ENCODE data around the gene SEC63.
A peak's percentile ranks its signal among the peaks of the same experiment; 100 is the strongest.

The SEC63 gene

DNA sequence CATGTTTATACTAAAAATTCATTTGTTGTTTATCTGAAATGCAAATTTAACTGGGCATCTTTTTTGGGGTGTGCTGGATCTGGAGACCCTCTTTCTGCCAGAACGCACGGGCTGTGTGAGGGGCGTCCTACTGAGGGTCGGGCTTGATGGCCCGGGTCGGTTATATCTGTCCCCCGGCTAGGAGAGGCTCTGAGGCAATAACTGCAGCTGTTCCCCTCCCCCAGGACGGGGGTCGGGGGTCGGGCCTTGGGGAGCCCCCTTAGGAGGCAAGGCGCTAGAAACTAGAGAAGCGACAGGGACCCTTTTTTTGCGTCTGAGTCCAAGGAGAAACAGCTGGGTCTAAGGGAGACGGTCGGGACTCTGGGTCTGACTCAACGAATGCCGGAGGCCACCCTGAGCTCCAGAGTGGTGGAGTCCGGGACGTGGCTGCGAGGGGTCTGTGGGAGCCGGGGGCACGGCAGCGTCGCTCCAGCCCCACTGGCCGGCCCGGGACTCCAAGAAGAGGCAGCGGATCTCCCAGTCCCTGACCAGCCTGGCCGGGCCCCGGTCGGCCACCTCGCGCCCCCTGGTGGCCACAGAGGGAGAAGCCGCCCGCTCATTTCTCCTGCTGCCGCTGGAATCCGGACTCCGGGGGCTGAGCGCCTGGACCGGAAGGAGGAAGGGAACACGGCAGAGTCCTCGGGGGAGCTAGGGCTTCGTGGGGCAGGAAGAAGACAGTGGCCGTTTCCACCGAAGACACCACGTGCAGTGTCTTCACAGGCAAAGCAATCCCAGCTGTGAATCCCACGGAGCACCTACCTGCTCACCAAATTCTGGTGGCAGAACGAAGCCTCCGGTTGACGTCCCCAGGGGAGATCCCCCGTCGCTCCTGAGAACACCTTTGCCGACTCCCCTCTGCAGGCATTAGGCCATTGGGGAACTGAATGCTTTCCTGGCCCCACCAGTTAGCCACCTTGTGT, 109.9 kb downstream of the SEC63 start:
- ChIA-PET POLR2A (ENCODE audit: low non-redundant PET) (no interaction called here), CTCF (interaction anchor here (0.6 to 2.0 kb wide), 36 partner anchors 13 to 1070 kb away, joined by 3 to 11 read pairs (median 4); partner anchors contain the start of gene SCML4)
- no peak overlapping the region for H3K27ac ChIP-seq
- DNase-seq (ENCODE audit: low spot score): peak; percentile 80
- TF ChIP-seq, protein P1, sequence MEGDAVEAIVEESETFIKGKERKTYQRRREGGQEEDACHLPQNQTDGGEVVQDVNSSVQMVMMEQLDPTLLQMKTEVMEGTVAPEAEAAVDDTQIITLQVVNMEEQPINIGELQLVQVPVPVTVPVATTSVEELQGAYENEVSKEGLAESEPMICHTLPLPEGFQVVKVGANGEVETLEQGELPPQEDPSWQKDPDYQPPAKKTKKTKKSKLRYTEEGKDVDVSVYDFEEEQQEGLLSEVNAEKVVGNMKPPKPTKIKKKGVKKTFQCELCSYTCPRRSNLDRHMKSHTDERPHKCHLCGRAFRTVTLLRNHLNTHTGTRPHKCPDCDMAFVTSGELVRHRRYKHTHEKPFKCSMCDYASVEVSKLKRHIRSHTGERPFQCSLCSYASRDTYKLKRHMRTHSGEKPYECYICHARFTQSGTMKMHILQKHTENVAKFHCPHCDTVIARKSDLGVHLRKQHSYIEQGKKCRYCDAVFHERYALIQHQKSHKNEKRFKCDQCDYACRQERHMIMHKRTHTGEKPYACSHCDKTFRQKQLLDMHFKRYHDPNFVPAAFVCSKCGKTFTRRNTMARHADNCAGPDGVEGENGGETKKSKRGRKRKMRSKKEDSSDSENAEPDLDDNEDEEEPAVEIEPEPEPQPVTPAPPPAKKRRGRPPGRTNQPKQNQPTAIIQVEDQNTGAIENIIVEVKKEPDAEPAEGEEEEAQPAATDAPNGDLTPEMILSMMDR (conservative IDR thresholded peaks at IDR 0.05; ENCODE audit: low read depth): peak; percentile 94

DNA sequence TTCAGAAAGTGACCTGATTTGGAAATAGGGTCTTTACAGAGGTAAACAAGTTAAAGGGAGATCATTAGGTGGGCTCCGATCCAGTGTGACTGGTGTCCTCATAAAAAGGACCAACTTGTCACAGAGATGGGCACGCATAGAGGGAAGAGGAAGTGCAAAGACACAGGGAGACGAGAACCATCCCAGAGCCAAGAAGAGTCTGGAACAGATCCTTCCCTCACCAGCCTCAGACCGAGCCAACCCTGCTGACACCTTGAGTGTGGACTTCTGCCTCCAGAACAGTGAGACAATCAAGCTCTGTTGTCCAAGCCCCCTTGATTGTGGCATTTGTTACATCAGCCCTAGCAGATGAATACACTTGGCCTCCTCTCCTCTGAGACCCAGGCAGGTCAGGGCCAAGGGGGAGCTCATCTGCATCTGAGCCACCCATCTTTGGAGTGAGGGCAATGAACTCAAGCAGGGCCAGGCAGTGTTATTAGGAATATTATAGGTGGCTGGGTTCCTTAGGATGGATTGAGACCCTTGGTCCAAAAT, 111.7 kb downstream of the SEC63 start:
- ChIA-PET CTCF (interaction anchor here (0.5 to 1.9 kb wide), 3 partner anchors 19 to 32 kb away, joined by 3 to 6 read pairs (median 3); no protein-coding TSS in a partner anchor), POLR2A (ENCODE audit: low non-redundant PET) (no interaction called here)
- TF ChIP-seq, protein P1 (conservative IDR thresholded peaks at IDR 0.05; ENCODE audit: low read depth): no peak
- no peak overlapping the region for H3K27ac ChIP-seq
- DNase-seq (ENCODE audit: low spot score): no peak

DNA sequence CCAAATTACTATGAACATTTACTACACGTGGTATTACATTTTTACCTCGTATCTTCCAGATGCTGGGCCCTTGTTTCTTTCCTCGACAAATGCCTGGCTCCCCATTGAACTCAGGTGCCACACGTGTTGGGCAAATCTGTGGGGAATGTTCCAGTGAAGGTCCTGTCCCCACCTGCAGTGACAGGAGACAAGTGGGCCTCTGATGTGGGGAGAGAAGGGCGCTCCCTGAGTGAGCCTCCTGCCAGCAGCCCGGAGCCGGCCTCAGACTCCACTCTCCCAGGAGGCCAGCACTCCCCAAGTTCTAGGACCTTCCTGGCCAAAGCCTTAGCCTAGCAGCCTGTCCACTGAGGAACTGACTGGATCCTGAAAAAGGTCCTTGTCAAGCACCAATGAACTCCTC, 112.2 kb downstream of the SEC63 start:
- TF ChIP-seq, protein P1 (conservative IDR thresholded peaks at IDR 0.05; ENCODE audit: low read depth): no peak
- H3K27ac ChIP-seq: no peak overlapping the region
- ChIA-PET POLR2A (ENCODE audit: low non-redundant PET) (no interaction called here), CTCF (interaction anchor here (0.5 kb wide), 1 partner anchor 21 kb away, joined by 3 read pairs; no protein-coding TSS in a partner anchor)
- DNase-seq (ENCODE audit: low spot score): no peak

DNA sequence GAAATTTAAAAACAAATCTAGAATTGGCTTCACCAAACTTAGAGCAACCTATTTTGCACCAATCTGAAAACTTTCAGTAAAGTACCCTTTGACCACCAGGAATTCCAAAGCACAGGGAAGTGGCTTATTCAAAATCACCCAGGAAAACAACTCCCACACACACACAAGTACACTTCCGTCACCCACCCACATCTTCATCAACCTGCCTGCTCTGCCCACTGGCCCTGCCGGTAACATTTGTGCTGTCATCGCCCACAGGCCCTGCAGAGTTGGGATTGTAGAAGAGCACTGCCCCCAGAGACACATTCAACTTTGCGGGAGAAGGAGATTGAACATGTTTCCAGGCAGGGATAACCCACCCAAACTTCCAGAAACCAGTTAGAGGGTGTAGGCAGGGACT, 114.6 kb downstream of the SEC63 start:
- ChIA-PET CTCF (no interaction called here), POLR2A (ENCODE audit: low non-redundant PET) (no interaction called here)
- no peak overlapping the region for H3K27ac ChIP-seq
- no peak for DNase-seq (ENCODE audit: low spot score)
- TF ChIP-seq, protein P1 (conservative IDR thresholded peaks at IDR 0.05; ENCODE audit: low read depth): no peak

DNA sequence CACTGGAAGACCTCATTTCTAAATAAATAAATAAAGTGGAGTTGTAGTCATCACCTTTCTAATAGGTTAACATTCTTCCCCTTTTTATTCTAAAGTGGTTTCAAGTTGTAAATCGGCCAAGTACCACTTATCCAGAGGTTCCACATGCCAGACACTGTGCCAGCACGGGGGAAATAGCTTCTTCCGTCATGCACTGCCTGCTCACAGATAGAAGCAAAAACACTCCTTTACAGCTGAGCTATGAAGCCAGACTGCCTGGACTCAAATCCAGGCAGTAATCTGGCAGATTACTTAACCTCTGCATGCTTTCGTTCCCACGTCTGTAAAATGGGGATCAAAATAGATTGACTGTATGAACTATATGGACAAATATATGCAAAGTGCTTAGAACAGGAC, 116.7 kb downstream of the SEC63 start:
- POLR2A ChIA-PET (ENCODE audit: low non-redundant PET): no interaction called here
- CTCF ChIA-PET: no interaction called here

DNA sequence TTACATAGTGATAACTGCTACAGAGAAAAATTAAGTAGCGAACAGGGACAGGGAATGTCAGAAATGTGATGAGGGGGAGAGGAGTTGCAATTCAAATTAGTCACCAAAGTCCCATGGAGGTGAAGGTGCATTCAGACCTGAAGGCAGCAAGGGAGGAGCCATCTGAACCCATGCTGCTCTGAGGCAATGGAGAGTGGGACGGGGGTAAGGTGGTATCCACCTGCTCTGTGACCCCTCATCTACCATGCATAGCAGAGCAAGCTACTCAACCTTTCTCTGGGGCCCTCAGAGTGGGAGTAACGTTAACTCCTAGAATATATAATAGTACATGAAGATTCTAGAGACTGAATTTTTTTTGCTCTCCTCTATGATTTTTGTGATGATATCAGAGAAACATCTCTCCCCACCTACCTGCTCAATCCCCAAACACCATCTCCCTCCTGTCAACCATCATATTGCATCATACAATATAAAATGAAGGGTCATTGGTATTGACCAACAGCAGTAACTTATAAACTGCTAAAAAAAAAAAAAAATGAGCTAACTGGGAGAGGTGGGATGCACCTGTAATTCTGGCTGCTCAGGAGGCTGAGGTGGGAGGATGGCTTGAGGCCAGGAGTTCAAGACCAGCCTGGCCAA, 117.3 kb downstream of the SEC63 start:
- ChIA-PET CTCF (no interaction called here), POLR2A (ENCODE audit: low non-redundant PET) (no interaction called here)
- no peak for DNase-seq (ENCODE audit: low spot score)
- H3K27ac ChIP-seq: no peak overlapping the region
- TF ChIP-seq, protein P1 (conservative IDR thresholded peaks at IDR 0.05; ENCODE audit: low read depth): no peak

More for the DNA sequence above, 116.7 kb downstream of the SEC63 start:
- no peak for DNase-seq (ENCODE audit: low spot score)
- no peak overlapping the region for H3K27ac ChIP-seq
- TF ChIP-seq, protein P1 (conservative IDR thresholded peaks at IDR 0.05; ENCODE audit: low read depth): no peak
